ENCODE results near the gene AK1.

- TF ChIP-seq TAF1 (IDR thresholded peaks at IDR 0.05; ENCODE audit: borderline replicate concordance, insufficient read depth, low read length) = no peak
- TF ChIP-seq REST (IDR thresholded peaks at IDR 0.05; ENCODE audit: insufficient read depth in 1 of 2, low read depth in 2 of 2, low read length in 2 of 2) = no peak
- no peak for TF ChIP-seq FOXP2 (optimal IDR thresholded peaks at IDR 0.05; ENCODE audit: borderline replicate concordance, extremely low read depth, extremely low read length, insufficient read depth)
Observed at GRCh38 chr9:127886401-127886972, 9.0 kb upstream of the AK1 start.
